Type B pancreatic cell (in vitro differentiated cells): Measurements from ENCODE around the gene TCP11L2. TPM values are rescaled to one million over a fixed set of nuclear protein-coding genes. Genes with fewer than 3 reads are reported as not detected.

ENCODE experiments used
- DNase-seq: peaks from one replicate; pipeline ENCODE4 v3.0.0; 2021; ENCODE audit warnings: mixed read lengths; ENCODE audit not compliant: unreplicated experiment; ENCODE audit errors: extremely low spot score
- H3K27ac Mint-ChIP-seq: 2 replicates; pipeline ENCODE4 v1.8.0; 2021; ENCODE audit warnings: mild to moderate bottlenecking, mixed read lengths
- H3K27me3 Mint-ChIP-seq: 2 replicates; pipeline ENCODE4 v1.8.0; 2021; ENCODE audit warnings: mixed read lengths
- H3K36me3 Mint-ChIP-seq: 2 replicates; pipeline ENCODE4 v1.8.0; 2021; ENCODE audit warnings: mixed read lengths
- H3K4me1 Mint-ChIP-seq: one replicate; pipeline ENCODE4 v1.8.0; 2021; ENCODE audit warnings: mixed read lengths; ENCODE audit not compliant: unreplicated experiment
- H3K4me3 Mint-ChIP-seq: 2 replicates; pipeline ENCODE4 v1.8.0; 2021; ENCODE audit warnings: mild to moderate bottlenecking, mixed read lengths
- H3K9me3 Mint-ChIP-seq: 2 replicates; pipeline ENCODE4 v1.8.0; 2021; ENCODE audit warnings: mixed read lengths
- total RNA-seq: library from RNA; stranded (reverse); gene quantifications from 2 replicates; pipeline ENCODE4 v1.2.1, GENCODE V29; 2021; ENCODE audit warnings: low replicate concordance
- TF ChIP-seq, protein P1 (sequence below): fragments of 200-600 bp; sonication (generic); conservative IDR thresholded peaks from 2 replicates; pipeline ENCODE4 v1.5.0; 2021; ENCODE audit warnings: antibody characterized with exemption, mild to moderate bottlenecking

The TCP11L2 gene
- total RNA-seq, 1 donor from 2014 or later: 21.8 TPM

DNA sequence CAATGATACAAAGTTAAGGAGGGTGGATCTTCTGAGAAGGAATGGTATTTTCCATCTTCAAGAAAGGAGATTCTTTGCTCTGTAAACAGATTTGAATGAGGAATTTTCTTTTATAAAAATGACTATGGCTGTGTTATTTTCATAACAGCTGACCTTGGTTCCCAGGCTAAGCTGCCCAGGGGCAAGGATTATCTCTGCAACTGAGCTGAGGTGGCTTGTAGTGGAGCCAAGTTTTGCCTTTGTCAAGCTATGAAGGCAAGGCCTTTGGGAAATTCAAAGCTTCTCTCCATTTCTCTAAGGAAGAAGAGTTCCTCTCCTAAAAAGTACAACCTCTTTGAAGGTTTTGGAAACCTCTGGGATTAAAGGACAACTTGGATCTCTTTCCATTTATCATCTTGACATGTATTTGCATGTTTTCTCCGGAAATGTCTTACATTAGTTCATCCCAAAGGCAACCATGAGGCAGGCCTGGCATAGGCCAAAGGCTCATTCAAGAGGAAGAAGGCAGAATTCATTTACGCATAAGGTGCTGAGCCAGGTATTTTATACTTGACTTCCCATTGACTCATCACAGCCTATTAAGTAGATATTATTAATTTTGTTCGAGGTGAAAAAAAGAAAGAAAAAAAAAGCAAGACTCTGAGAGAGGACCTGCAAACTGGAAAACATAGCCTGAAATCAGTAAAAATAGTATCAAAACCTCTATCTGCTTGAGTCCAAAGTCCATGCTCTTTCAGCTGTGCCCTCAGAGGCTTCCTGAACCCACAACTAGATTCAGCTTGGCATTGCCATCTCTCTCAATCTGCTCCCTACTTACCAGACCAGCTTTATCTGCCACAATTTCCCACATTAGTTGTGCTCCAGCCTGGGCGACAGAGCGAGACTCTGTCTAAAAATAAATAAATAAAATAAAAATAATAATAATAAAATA lies 30.7 kb upstream of the TCP11L2 start:
- DNase-seq: no peak
- TF ChIP-seq, protein P1, sequence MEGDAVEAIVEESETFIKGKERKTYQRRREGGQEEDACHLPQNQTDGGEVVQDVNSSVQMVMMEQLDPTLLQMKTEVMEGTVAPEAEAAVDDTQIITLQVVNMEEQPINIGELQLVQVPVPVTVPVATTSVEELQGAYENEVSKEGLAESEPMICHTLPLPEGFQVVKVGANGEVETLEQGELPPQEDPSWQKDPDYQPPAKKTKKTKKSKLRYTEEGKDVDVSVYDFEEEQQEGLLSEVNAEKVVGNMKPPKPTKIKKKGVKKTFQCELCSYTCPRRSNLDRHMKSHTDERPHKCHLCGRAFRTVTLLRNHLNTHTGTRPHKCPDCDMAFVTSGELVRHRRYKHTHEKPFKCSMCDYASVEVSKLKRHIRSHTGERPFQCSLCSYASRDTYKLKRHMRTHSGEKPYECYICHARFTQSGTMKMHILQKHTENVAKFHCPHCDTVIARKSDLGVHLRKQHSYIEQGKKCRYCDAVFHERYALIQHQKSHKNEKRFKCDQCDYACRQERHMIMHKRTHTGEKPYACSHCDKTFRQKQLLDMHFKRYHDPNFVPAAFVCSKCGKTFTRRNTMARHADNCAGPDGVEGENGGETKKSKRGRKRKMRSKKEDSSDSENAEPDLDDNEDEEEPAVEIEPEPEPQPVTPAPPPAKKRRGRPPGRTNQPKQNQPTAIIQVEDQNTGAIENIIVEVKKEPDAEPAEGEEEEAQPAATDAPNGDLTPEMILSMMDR: no peak
- Mint-ChIP-seq H3K36me3 (no peaks in the 10 kb centered on the region), H3K27me3 (no peaks in the 10 kb centered on the region), H3K4me3 (no peak overlapping the region), H3K9me3 (no peaks in the 10 kb centered on the region), H3K27ac (no peak overlapping the region), H3K4me1 (peaks cover 11% of the 10 kb centered on the region)

- H3K4me1 Mint-ChIP-seq: peaks cover 11% of the 10 kb centered on the region
- TF ChIP-seq, protein P1: no peak
- no peaks in the 10 kb centered on the region for H3K9me3 Mint-ChIP-seq
- H3K4me3 Mint-ChIP-seq: no peak overlapping the region
- DNase-seq: no peak
- H3K27ac Mint-ChIP-seq: no peak overlapping the region
- H3K36me3 Mint-ChIP-seq: no peaks in the 10 kb centered on the region
- no peaks in the 10 kb centered on the region for H3K27me3 Mint-ChIP-seq
Observed at GRCh38 chr12:106273491-106273890, 29.0 kb upstream of the TCP11L2 start.

GRCh38 chr12:106274012-106274411 lies 28.5 kb upstream of the TCP11L2 start:
- TF ChIP-seq, protein P1: no peak
- H3K27me3 Mint-ChIP-seq: no peaks in the 10 kb centered on the region
- DNase-seq: no peak
- no peak overlapping the region for H3K4me3 Mint-ChIP-seq
- no peak overlapping the region for H3K27ac Mint-ChIP-seq
- no peaks in the 10 kb centered on the region for H3K9me3 Mint-ChIP-seq
- H3K4me1 Mint-ChIP-seq: peaks cover 11% of the 10 kb centered on the region
- no peaks in the 10 kb centered on the region for H3K36me3 Mint-ChIP-seq

DNA sequence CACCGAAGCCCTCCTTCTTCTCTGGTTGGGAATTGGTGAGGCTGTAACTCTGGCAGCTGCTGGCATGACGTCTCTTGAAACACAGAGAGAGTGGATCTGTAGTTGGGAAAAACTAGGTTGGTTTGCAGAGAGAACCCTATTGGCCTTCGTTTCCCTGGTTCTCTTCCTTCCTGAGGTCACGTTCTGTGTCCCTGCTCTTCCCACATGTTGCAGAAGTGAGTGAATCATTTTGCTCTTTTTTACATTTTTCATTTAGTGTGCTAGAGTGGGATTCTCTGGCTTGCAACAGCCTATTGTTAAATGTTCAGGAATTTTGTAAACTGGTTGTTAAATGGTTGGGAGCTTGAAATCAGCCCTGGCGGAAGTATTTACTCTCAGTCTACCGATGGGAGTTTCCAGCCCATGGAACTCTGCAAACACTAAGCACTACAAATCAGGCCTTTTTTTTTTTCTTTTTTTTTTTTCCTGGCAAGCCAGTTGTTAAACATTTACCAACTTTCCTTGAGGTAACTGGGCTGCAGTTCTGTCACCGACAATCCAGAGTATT lies 27.9 kb upstream of the TCP11L2 start:
- Mint-ChIP-seq H3K36me3 (no peaks in the 10 kb centered on the region), H3K27ac (peak overlapping the region; percentile 68), H3K4me1 (peaks cover 11% of the 10 kb centered on the region), H3K27me3 (no peaks in the 10 kb centered on the region), H3K4me3 (no peak overlapping the region), H3K9me3 (no peaks in the 10 kb centered on the region)
- TF ChIP-seq, protein P1: no peak
- no peak for DNase-seq

DNA sequence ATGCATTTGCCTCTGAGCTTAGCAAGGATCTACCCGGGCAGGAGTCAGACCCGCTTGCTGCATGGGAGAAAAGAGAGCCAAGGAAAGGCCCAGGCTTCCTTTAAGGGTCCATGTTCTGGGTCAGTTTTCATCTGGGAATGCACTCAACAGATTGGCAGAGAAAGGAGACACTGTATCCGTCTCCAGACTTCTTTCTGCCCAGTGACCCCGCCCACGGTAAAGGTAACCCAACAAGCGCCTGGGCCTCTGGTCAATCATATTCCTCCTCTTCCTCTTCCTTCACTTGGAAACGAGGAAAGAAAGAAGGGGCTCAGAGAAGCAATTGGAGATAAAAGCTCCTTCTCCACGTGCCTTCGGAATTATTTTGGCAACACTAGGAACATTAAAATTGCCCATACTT lies 27.1 kb upstream of the TCP11L2 start:
- DNase-seq: no peak
- no peaks in the 10 kb centered on the region for H3K36me3 Mint-ChIP-seq
- H3K27me3 Mint-ChIP-seq: no peaks in the 10 kb centered on the region
- H3K4me1 Mint-ChIP-seq: peaks cover 11% of the 10 kb centered on the region
- TF ChIP-seq, protein P1: no peak
- H3K27ac Mint-ChIP-seq: no peak overlapping the region
- H3K4me3 Mint-ChIP-seq: no peak overlapping the region
- no peaks in the 10 kb centered on the region for H3K9me3 Mint-ChIP-seq
